ENCODE data around the gene MPV17L2. TPM values are rescaled to one million over a fixed set of nuclear protein-coding genes. Genes with fewer than 3 reads are reported as not detected.

The MPV17L2 gene
- total and polyA plus RNA-seq, 2 experiments from 2014 or later: 22.4 to 31.8 TPM

GRCh38 chr19:18161636-18162002, 31.4 kb upstream of the MPV17L2 start:
- peaks cover 8% of the 10 kb centered on the region for H4K20me1 ChIP-seq (ENCODE audit: insufficient read depth, poor library complexity, severe bottlenecking)
- TF ChIP-seq, protein P1, sequence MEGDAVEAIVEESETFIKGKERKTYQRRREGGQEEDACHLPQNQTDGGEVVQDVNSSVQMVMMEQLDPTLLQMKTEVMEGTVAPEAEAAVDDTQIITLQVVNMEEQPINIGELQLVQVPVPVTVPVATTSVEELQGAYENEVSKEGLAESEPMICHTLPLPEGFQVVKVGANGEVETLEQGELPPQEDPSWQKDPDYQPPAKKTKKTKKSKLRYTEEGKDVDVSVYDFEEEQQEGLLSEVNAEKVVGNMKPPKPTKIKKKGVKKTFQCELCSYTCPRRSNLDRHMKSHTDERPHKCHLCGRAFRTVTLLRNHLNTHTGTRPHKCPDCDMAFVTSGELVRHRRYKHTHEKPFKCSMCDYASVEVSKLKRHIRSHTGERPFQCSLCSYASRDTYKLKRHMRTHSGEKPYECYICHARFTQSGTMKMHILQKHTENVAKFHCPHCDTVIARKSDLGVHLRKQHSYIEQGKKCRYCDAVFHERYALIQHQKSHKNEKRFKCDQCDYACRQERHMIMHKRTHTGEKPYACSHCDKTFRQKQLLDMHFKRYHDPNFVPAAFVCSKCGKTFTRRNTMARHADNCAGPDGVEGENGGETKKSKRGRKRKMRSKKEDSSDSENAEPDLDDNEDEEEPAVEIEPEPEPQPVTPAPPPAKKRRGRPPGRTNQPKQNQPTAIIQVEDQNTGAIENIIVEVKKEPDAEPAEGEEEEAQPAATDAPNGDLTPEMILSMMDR (IDR thresholded peaks at IDR 0.05; ENCODE audit: poor library complexity): no peak
- TF ChIP-seq EZH2phosphoT487 (IDR thresholded peaks at IDR 0.05; ENCODE audit: low read depth, severe bottlenecking, unreplicated experiment) (no peak), EZH2 (IDR thresholded peaks at IDR 0.05; ENCODE audit: borderline replicate concordance) (no peak)
- peak overlapping the region; percentile 61 for H3K4me2 ChIP-seq
- no peak overlapping the region for H2AFZ ChIP-seq
- H3K4me3 ChIP-seq: no peak overlapping the region
- no peaks in the 10 kb centered on the region for H3K9me2 ChIP-seq (replicated peaks; ENCODE audit: insufficient read depth)
- 94% methylated on average over 16 of the region's 19 CpGs for WGBS (ENCODE audit: low lambda C conversion rate, missing lambda C conversion rate)
- H3K4me1 ChIP-seq (ENCODE audit: insufficient read depth): peaks cover 14% of the 10 kb centered on the region
- no peaks in the 10 kb centered on the region for H3K27me3 ChIP-seq
- H3K9me3 ChIP-seq (ENCODE audit: low read depth): no peaks in the 10 kb centered on the region
- H3K79me2 ChIP-seq: peaks cover 16% of the 10 kb centered on the region
- H3K27ac ChIP-seq: no peak overlapping the region
- H3K36me3 ChIP-seq (replicated peaks; ENCODE audit: insufficient read depth, low read depth): no peaks in the 10 kb centered on the region
- no peak for DNase-seq (ENCODE audit: low spot score)

GRCh38 chr19:18164072-18164471, 28.9 kb upstream of the MPV17L2 start:
- H2AFZ ChIP-seq: no peak overlapping the region
- no peaks in the 10 kb centered on the region for H3K27me3 ChIP-seq
- peaks cover 3% of the 10 kb centered on the region for H3K4me1 ChIP-seq (ENCODE audit: insufficient read depth)
- no peaks in the 10 kb centered on the region for H3K36me3 ChIP-seq (replicated peaks; ENCODE audit: insufficient read depth, low read depth)
- H3K9me3 ChIP-seq (ENCODE audit: low read depth): no peaks in the 10 kb centered on the region
- H3K9me2 ChIP-seq (replicated peaks; ENCODE audit: insufficient read depth): no peaks in the 10 kb centered on the region
- no peak overlapping the region for H3K27ac ChIP-seq
- no peak overlapping the region for H3K4me3 ChIP-seq
- DNase-seq (ENCODE audit: low spot score): no peak
- 98% methylated on average over 7 of the region's 7 CpGs for WGBS (ENCODE audit: low lambda C conversion rate, missing lambda C conversion rate)
- peaks cover 8% of the 10 kb centered on the region for H4K20me1 ChIP-seq (ENCODE audit: insufficient read depth, poor library complexity, severe bottlenecking)
- H3K4me2 ChIP-seq: no peak overlapping the region
- TF ChIP-seq EZH2phosphoT487 (IDR thresholded peaks at IDR 0.05; ENCODE audit: low read depth, severe bottlenecking, unreplicated experiment) (no peak), EZH2 (IDR thresholded peaks at IDR 0.05; ENCODE audit: borderline replicate concordance) (no peak)
- TF ChIP-seq, protein P1 (IDR thresholded peaks at IDR 0.05; ENCODE audit: poor library complexity): no peak
- H3K79me2 ChIP-seq: peaks cover 5% of the 10 kb centered on the region

DNA sequence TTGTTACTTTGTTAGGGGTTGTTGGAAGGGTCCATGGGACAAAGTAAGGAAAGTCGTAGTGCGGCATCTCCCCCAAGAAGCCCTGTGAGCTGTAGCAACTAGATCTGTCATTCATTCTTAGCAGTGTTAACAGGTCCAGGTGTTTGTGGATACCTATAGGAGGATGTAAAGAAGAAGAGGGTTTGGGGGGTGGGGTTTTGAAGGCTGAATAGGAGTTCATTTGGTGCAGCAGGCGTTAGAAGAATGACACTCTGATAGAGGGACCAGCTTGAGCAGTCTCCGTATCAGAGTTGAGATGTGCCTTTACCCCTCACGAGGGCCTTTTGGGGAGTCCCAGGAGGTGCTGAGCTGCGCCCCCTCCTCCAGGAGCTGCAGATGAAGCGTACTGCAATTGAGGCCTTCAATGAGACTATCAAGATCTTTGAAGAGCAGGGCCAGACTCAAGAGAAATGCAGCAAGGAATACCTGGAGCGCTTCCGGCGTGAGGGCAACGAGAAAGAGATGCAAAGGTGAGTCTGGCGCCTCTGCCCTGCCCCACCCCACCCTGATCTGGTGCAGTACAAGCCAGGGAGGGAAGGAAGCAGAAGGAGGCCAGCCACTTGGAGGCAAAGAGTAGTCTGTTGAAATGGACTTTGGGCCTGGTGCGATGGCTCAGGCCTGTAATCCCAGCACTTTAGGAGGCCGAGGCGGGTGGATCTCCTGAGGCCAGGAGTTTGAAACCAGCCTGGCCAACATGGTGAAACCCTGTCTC, 27.0 kb upstream of the MPV17L2 start:
- WGBS (ENCODE audit: low lambda C conversion rate, missing lambda C conversion rate): 96% methylated on average over 15 of the region's 15 CpGs
- H2AFZ ChIP-seq: no peak overlapping the region
- H4K20me1 ChIP-seq (ENCODE audit: insufficient read depth, poor library complexity, severe bottlenecking): peaks cover 3% of the 10 kb centered on the region
- H3K36me3 ChIP-seq (replicated peaks; ENCODE audit: insufficient read depth, low read depth): no peaks in the 10 kb centered on the region
- no peak for DNase-seq (ENCODE audit: low spot score)
- TF ChIP-seq EZH2phosphoT487 (IDR thresholded peaks at IDR 0.05; ENCODE audit: low read depth, severe bottlenecking, unreplicated experiment): no peak
- TF ChIP-seq EZH2 (IDR thresholded peaks at IDR 0.05; ENCODE audit: borderline replicate concordance): no peak
- TF ChIP-seq, protein P1 (IDR thresholded peaks at IDR 0.05; ENCODE audit: poor library complexity): no peak
- H3K4me2 ChIP-seq: no peak overlapping the region
- H3K27ac ChIP-seq: no peak overlapping the region
- no peaks in the 10 kb centered on the region for H3K9me2 ChIP-seq (replicated peaks; ENCODE audit: insufficient read depth)
- H3K79me2 ChIP-seq: peaks cover 2% of the 10 kb centered on the region
- H3K9me3 ChIP-seq (ENCODE audit: low read depth): no peaks in the 10 kb centered on the region
- H3K4me3 ChIP-seq: no peak overlapping the region
- H3K27me3 ChIP-seq: no peaks in the 10 kb centered on the region
- H3K4me1 ChIP-seq (ENCODE audit: insufficient read depth): peaks cover 1% of the 10 kb centered on the region
